Sigmoid colon (tissue), 4 donors: ENCODE measurements around the gene CDH24.

Experiments
- POLR2AphosphoS5 ChIP-seq, 4 donors: sonication (generic); formaldehyde crosslinking; IDR thresholded peaks; one replicate each; pipeline ENCODE4 v1.6.1; 2017; ENCODE audit warnings: antibody characterized with exemption in 4 of 4
- TF ChIP-seq, protein P1 (sequence below), 4 experiments: fragments of 450-650 bp in 3 of 4; fragments of 200-600 bp in 1 of 4; IDR thresholded peaks; one replicate each; pipeline ENCODE4 v1.5.1; 2016 to 2019; ENCODE audit warnings: antibody characterized with exemption in 4 of 4, mild to moderate bottlenecking in 3 of 4, moderate library complexity in 2 of 4

DNA sequence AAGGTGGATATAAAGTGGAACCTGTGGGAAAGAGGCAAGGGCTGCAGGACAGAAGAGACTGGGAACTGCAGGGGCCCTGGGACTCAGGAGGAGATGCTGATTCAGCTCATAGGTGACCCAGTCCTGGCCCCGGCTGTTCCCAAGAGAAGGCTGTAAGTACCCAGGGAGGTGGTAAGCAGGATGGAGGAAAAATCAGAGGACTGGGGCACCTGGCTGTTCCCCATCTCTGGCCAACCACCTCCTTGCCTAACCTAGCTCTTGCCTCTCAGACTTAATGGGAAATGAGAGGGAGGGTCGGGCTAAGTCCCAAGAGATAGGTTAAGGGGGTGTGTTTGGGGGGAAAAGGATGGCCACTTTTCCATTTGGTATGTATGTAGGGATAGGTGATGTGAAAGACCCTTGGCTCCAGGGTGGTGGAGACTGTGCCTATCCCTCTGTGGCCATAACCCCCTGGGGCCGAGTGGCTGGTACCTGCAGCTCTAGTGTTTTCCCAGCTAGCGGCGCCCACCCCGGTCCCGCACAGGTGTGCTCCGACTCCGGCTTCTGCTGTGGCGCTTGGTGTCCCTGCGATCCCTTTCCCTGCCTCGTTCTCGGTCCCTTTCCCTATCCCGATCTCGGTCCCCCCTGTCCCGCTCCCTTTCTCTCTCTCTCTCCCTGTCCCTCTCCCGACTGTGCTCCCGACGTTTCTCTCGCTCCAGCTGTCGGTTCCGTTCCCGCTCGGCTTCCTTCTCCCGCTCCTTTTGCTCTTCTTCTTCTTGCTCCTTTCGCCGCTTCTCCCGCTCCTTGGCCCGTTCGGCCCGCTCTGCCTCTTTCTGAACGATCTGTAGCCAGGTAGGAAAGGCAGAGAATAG lies 1.6 kb upstream of the CDH24 start:
- TF ChIP-seq POLR2AphosphoS5 (IDR thresholded peaks at IDR 0.05): peak in 1 of 4 donors; percentile 11
- TF ChIP-seq, protein P1, sequence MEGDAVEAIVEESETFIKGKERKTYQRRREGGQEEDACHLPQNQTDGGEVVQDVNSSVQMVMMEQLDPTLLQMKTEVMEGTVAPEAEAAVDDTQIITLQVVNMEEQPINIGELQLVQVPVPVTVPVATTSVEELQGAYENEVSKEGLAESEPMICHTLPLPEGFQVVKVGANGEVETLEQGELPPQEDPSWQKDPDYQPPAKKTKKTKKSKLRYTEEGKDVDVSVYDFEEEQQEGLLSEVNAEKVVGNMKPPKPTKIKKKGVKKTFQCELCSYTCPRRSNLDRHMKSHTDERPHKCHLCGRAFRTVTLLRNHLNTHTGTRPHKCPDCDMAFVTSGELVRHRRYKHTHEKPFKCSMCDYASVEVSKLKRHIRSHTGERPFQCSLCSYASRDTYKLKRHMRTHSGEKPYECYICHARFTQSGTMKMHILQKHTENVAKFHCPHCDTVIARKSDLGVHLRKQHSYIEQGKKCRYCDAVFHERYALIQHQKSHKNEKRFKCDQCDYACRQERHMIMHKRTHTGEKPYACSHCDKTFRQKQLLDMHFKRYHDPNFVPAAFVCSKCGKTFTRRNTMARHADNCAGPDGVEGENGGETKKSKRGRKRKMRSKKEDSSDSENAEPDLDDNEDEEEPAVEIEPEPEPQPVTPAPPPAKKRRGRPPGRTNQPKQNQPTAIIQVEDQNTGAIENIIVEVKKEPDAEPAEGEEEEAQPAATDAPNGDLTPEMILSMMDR (IDR thresholded peaks at IDR 0.05): no peak
